HCT116 (cell line): ENCODE measurements around the gene BTN1A1. TPM values are rescaled to one million over a fixed set of nuclear protein-coding genes. Genes with fewer than 3 reads are reported as not detected.

Experiments
- ATAC-seq: fragments of 200-7000 bp; cut with Tn5 transposase; 2 replicates; pipeline ENCODE4 v1.9.1; 2020; ENCODE audit warnings: mild to moderate bottlenecking, moderate library complexity
- BruUV-seq: library from RNA; stranded (reverse); fragments of 400-500 nt; replicated peaks from 2 replicates; lab custom pipeline; 2021; lab: Mats Ljungman, UMichigan
- CTCF ChIA-PET: fragments of 300-600 bp; sonication (Branson Sonifier 250); formaldehyde crosslinking; loops from one replicate; lab custom pipeline; 2021; ENCODE audit warnings: antibody characterized with exemption; lab: Charles Lee
- POLR2A ChIA-PET: fragments of 300-600, 350-600 bp; sonication (Branson Sonifier 250); formaldehyde crosslinking; loops from one replicate; lab custom pipeline; 2021; ENCODE audit warnings: antibody characterized with exemption; lab: Charles Lee
- RAD21 ChIA-PET, 2 experiments: fragments of 300-600 bp; sonication (Branson Sonifier 250); formaldehyde crosslinking; loops; one replicate each; lab custom pipeline; 2023; ENCODE audit warnings: low total read pairs in 2 of 2; ENCODE audit not compliant: uncharacterized antibody in 2 of 2, unreplicated experiment in 2 of 2, low non-redundant PET in 1 of 2; lab: Charles Lee
- DNase-seq: peaks from one replicate; pipeline ENCODE4 v3.0.0-alpha.2; 2010; ENCODE audit warnings: low read depth, low spot score
- H2AFZ ChIP-seq: fragments of 200-600 bp; shearing (Covaris generic), sonication (generic); 2 replicates; pipeline ENCODE4 v1.6.1; 2017; ENCODE audit warnings: low read depth, mixed run types, mixed read lengths, antibody characterized with exemption, low read length; ENCODE audit not compliant: poor library complexity, severe bottlenecking
- H3K27ac ChIP-seq: 2 replicates; pipeline ENCODE4 v1.5.1; 2012; ENCODE audit warnings: low read depth, low read length
- H3K27me3 ChIP-seq: fragments of 200-600 bp; sonication (generic); 2 replicates; pipeline ENCODE4 v1.6.1; 2016; ENCODE audit warnings: mixed run types, low read length, mixed read lengths; ENCODE audit not compliant: insufficient read depth
- H3K36me3 ChIP-seq, 2 experiments: fragments of 200-500 bp in 1 of 2; fragments of 200-600 bp in 1 of 2; sonication (Bioruptor generic) in 1 of 2; sonication (generic) in 1 of 2; 2 replicates each; pipeline versions ENCODE4 v1.5.1 to v1.6.1; 2014 to 2016; ENCODE audit warnings: low read length in 2 of 2, inconsistent platforms in 1 of 2, mixed read lengths in 1 of 2, mixed run types in 1 of 2; ENCODE audit not compliant: insufficient read depth in 2 of 2, control insufficient read depth in 1 of 2
- H3K4me1 ChIP-seq, 2 experiments: fragments of 200-600 bp in 1 of 2; sonication (generic) in 1 of 2; 2 replicates each; pipeline versions ENCODE4 v1.5.1 to v1.6.1; 2012 to 2017; ENCODE audit warnings: low read length in 2 of 2, inconsistent platforms in 1 of 2, mild to moderate bottlenecking in 1 of 2, mixed read lengths in 1 of 2, mixed run types in 1 of 2, moderate library complexity in 1 of 2; ENCODE audit not compliant: insufficient read depth in 2 of 2, control insufficient read depth in 1 of 2
- H3K4me2 ChIP-seq: fragments of 200-600 bp; sonication (generic); 2 replicates; pipeline ENCODE4 v1.6.1; 2017; ENCODE audit warnings: mixed run types, low read length, mixed read lengths
- H3K4me3 ChIP-seq, 2 experiments: fragments of 200-600 bp in 1 of 2; sonication (generic) in 1 of 2; replicated peaks in 1 of 2; 2 replicates each; pipeline ENCODE4 v1.5.1; 2011 to 2016; ENCODE audit warnings: low read length in 2 of 2, control low read depth in 1 of 2, low read depth in 1 of 2, mild to moderate bottlenecking in 1 of 2, mixed read lengths in 1 of 2, mixed run types in 1 of 2
- H3K79me2 ChIP-seq: fragments of 200-600 bp; sonication (generic); 2 replicates; pipeline ENCODE4 v1.6.1; 2017; ENCODE audit warnings: mild to moderate bottlenecking, mixed run types, low read length, moderate library complexity, mixed read lengths; ENCODE audit not compliant: insufficient read depth
- H3K9ac ChIP-seq: fragments of 200-600 bp; sonication (generic); 2 replicates; pipeline ENCODE4 v1.6.1; 2016; ENCODE audit warnings: low read length, mixed read lengths
- H3K9me2 ChIP-seq: fragments of 200-600 bp; sonication (generic), shearing (Covaris generic); 2 replicates; pipeline ENCODE4 v1.6.1; 2017; ENCODE audit warnings: mixed run types, mild to moderate bottlenecking, moderate library complexity; ENCODE audit not compliant: insufficient read depth
- H3K9me3 ChIP-seq, 2 experiments: fragments of 200-500 bp in 1 of 2; fragments of 200-600 bp in 1 of 2; sonication (Bioruptor generic) in 1 of 2; sonication (generic) in 1 of 2; 2 replicates each; pipeline ENCODE4 v1.6.1; 2014 to 2017; ENCODE audit warnings: low read length in 2 of 2, mixed read lengths in 2 of 2, inconsistent platforms in 1 of 2, low read depth in 1 of 2, mild to moderate bottlenecking in 1 of 2, mixed run types in 1 of 2, moderate library complexity in 1 of 2; ENCODE audit not compliant: control insufficient read depth in 1 of 2, insufficient read depth in 1 of 2
- H4K20me1 ChIP-seq: fragments of 200-600 bp; sonication (generic), shearing (Covaris generic); 2 replicates; pipeline ENCODE4 v1.6.1; 2017; ENCODE audit warnings: mixed run types, mild to moderate bottlenecking, moderate library complexity; ENCODE audit not compliant: insufficient read depth
- CBX3 ChIP-seq: IDR thresholded peaks from 2 replicates; pipeline ENCODE4 v1.6.1; 2012; ENCODE audit warnings: low read depth
- EGR1 ChIP-seq: IDR thresholded peaks from 2 replicates; pipeline ENCODE4 v1.6.1; 2012; ENCODE audit warnings: low read depth
- EZH2phosphoT487 ChIP-seq: fragments of 200-600 bp; IDR thresholded peaks from 2 replicates; pipeline ENCODE4 v1.6.1; 2018; ENCODE audit warnings: antibody characterized with exemption, borderline replicate concordance
- POLR2A ChIP-seq: IDR thresholded peaks from 2 replicates; pipeline ENCODE4 v1.7.0; 2011; ENCODE audit warnings: borderline replicate concordance; ENCODE audit not compliant: insufficient read depth, insufficient read length; ENCODE audit errors: extremely low read depth
- POLR2AphosphoS5 ChIP-seq: IDR thresholded peaks from 2 replicates; pipeline ENCODE4 v1.6.1; 2011; ENCODE audit warnings: mild to moderate bottlenecking, low read depth, low read length, moderate library complexity
- SP1 ChIP-seq: IDR thresholded peaks from 2 replicates; pipeline ENCODE4 v1.6.1; 2012; ENCODE audit warnings: low read depth
- SRF ChIP-seq: IDR thresholded peaks from 2 replicates; pipeline ENCODE4 v1.6.1; 2012; ENCODE audit warnings: low read depth
- TCF7L2 ChIP-seq: IDR thresholded peaks from 2 replicates; pipeline ENCODE4 v1.7.0; 2011; ENCODE audit warnings: borderline replicate concordance, inconsistent platforms; ENCODE audit not compliant: insufficient read depth, insufficient read length; ENCODE audit errors: extremely low read depth
- YY1 ChIP-seq: IDR thresholded peaks from 2 replicates; pipeline ENCODE4 v1.6.1; 2011; ENCODE audit warnings: low read length, low read depth, moderate library complexity, mild to moderate bottlenecking; ENCODE audit not compliant: insufficient replicate concordance; ENCODE audit errors: extremely low read depth
- ZFX ChIP-seq: fragments of 450-650 bp; IDR thresholded peaks from 2 replicates; pipeline ENCODE4 v1.6.1; 2017
- ZNF274 ChIP-seq: fragments of 200-500 bp; sonication (Bioruptor generic); IDR thresholded peaks from 2 replicates; pipeline ENCODE4 v1.6.1; 2014; ENCODE audit warnings: mild to moderate bottlenecking, low read depth, low read length, inconsistent platforms
- intact Hi-C: fragments of 100-400 bp; cut with micrococcal nuclease; formaldehyde crosslinking; loops from 2 replicates; pipeline ENCODE4 v1.10.0; 2022
- total RNA-seq: library from RNA; stranded (reverse); gene quantifications from one replicate; pipeline ENCODE4 v1.2.1, GENCODE V29; 2021; ENCODE audit not compliant: unreplicated experiment
- TF ChIP-seq, protein P1 (sequence below): IDR thresholded peaks from 2 replicates; pipeline ENCODE4 v1.6.1; 2012
- TF ChIP-seq, protein P2 (sequence below): IDR thresholded peaks from 2 replicates; pipeline ENCODE4 v1.6.1; 2012
- TF ChIP-seq, protein P3 (sequence below): IDR thresholded peaks from 2 replicates; pipeline ENCODE4 v1.6.1; 2011; ENCODE audit warnings: mild to moderate bottlenecking, low read length, moderate library complexity; ENCODE audit not compliant: insufficient replicate concordance; ENCODE audit errors: extremely low read depth

BTN1A1 gene
- total RNA-seq, 1 experiment from 2014 or later, result 0.32 TPM

DNA sequence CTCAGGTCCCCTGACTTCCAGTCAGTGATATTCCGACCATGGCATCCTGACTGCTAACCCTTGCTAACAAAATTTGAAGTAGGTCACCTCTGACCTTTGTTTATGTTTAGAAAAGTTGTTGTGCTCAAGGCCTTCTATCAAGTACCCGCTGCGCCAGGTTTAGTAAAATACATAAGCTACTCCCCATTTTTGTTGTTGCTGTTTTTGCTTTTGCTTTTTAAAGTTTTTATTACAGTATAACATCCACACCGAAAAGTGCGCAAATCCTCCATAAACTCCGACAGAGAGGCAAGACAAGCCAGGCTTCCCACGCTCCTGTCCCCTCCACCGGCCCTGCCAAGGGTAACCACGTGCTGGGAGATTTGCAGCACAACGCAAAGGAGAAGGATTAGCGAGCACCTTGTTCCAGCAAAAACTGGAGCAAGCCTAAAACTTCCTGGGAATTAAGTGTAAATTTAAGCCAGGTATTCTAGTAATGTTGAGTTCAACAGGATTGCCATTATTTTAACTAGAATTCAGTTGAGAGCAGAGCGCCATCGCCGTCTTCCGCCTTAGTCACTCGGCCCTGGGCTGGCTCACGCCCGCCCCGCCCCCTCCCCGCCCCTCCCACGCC is 20.2 kb downstream of the BTN1A1 start:
- BruUV-seq, result TSS peak; percentile 99
- ChIA-PET POLR2A (no interaction called here), CTCF (interaction anchor here (1.4 kb wide), 1 partner anchor 13 kb away, joined by 3 read pairs; no protein-coding TSS in a partner anchor)

DNA sequence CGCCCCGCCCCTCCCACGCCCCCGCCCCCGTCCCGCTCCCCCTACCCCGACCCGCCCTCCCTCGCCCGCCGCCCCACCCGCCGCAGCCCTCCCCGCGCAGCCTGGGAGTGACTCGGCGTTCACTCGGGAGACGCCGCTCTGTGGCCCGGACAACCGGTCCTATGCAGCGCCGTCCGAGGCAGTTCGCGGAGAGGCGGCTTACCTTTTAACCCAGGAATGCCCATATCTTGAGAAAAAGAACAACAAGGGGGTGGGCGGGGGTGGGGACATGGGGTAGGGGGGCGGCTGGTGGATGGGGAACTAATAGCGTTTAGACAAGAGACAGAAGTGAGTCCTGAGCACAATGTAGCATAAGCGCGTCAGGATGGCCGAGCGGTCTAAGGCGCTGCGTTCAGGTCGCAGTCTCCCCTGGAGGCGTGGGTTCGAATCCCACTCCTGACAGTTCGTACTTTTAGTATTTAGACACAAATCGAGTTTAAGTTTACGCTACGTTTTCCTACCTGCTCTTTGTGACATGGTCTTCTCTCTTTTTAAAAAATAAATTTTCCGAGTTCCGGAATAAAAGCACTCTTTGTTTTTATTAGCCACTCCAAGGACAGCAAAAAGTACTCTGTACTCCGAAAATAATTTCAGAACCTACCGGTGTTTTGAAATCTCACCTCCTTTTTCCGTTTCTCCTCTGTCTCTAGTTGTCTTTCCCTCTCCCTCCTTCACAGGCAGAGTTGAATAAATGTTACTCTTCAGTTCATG is 20.9 kb downstream of the BTN1A1 start:
- H3K79me2 ChIP-seq, result no peaks in the 10 kb centered on the region
- peak overlapping the region; percentile 38 for H2AFZ ChIP-seq
- RAD21 ChIA-PET, result no interaction called here
- TF ChIP-seq, protein P1, sequence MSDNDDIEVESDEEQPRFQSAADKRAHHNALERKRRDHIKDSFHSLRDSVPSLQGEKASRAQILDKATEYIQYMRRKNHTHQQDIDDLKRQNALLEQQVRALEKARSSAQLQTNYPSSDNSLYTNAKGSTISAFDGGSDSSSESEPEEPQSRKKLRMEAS, result no peak
- peak; percentile 55 for TF ChIP-seq POLR2AphosphoS5
- TF ChIP-seq, protein P2, sequence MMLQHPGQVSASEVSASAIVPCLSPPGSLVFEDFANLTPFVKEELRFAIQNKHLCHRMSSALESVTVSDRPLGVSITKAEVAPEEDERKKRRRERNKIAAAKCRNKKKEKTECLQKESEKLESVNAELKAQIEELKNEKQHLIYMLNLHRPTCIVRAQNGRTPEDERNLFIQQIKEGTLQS, result peak; percentile 97
- no peak for TF ChIP-seq ZFX
- TF ChIP-seq SRF, result no peak
- peak; percentile 27; the same call in 1 of the 2 replicates for TF ChIP-seq CBX3
- no peak for TF ChIP-seq EZH2phosphoT487
- peak; percentile 33 for TF ChIP-seq YY1
- TF ChIP-seq POLR2A, result no peak
- no peak for TF ChIP-seq TCF7L2
- 0 out of 2 replicates have a peak, but pooled peaks have one; percentile 41 for TF ChIP-seq EGR1
- TF ChIP-seq, protein P3, sequence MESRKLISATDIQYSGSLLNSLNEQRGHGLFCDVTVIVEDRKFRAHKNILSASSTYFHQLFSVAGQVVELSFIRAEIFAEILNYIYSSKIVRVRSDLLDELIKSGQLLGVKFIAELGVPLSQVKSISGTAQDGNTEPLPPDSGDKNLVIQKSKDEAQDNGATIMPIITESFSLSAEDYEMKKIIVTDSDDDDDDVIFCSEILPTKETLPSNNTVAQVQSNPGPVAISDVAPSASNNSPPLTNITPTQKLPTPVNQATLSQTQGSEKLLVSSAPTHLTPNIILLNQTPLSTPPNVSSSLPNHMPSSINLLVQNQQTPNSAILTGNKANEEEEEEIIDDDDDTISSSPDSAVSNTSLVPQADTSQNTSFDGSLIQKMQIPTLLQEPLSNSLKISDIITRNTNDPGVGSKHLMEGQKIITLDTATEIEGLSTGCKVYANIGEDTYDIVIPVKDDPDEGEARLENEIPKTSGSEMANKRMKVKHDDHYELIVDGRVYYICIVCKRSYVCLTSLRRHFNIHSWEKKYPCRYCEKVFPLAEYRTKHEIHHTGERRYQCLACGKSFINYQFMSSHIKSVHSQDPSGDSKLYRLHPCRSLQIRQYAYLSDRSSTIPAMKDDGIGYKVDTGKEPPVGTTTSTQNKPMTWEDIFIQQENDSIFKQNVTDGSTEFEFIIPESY, result no peak
- no peak; the same call in 1 of the 2 replicates for TF ChIP-seq SP1
- TF ChIP-seq, all 23 proteins: peak for 5
- peak overlapping the region in 1 of 2 experiments; percentile 26; a peak in 2 of 4 replicates for H3K4me3 ChIP-seq
- POLR2A ChIA-PET, result no interaction called here
- peaks cover 8 to 23% of the 10 kb centered on the region in 2 experiments; a peak in 3 of 4 replicates for H3K4me1 ChIP-seq
- H4K20me1 ChIP-seq, result no peaks in the 10 kb centered on the region
- DNase-seq, result peak; percentile 63
- no peaks in the 10 kb centered on the region for H3K27me3 ChIP-seq
- H3K9me2 ChIP-seq, result no peaks in the 10 kb centered on the region
- intact Hi-C loops, result no loop called here
- H3K9ac ChIP-seq, result no peak overlapping the region
- BruUV-seq, result no TSS peak
- peak; percentile 91 for ATAC-seq
- no peaks in the 10 kb centered on the region for H3K9me3 ChIP-seq
- no peaks in the 10 kb centered on the region for H3K36me3 ChIP-seq
- H3K4me2 ChIP-seq, result peak overlapping the region; percentile 38; the same call in 1 of the 2 replicates
- H3K27ac ChIP-seq, result no peak overlapping the region
- CTCF ChIA-PET, result no interaction called here

More for the DNA sequence above, 20.2 kb downstream of the BTN1A1 start:
- H3K4me3 ChIP-seq, result peak overlapping the region; percentile 22 to 37
- H3K4me2 ChIP-seq, result peak overlapping the region; percentile 74
- H2AFZ ChIP-seq, result peak overlapping the region; percentile 78
- H3K27ac ChIP-seq, result peak overlapping the region; percentile 57
- RAD21 ChIA-PET, result no interaction called here
- peaks cover 8 to 23% of the 10 kb centered on the region in 2 experiments; a peak in 3 of 4 replicates for H3K4me1 ChIP-seq
- no peaks in the 10 kb centered on the region for H3K36me3 ChIP-seq
- H3K79me2 ChIP-seq, result no peaks in the 10 kb centered on the region
- H3K9me3 ChIP-seq, result no peaks in the 10 kb centered on the region
- ATAC-seq, result peak; percentile 59
- DNase-seq, result no peak
- TF ChIP-seq ZNF274 (no peak), POLR2A (peak; percentile 70), POLR2AphosphoS5 (peak; percentile 65; the same call in 1 of the 2 replicates), ZFX (peak; percentile 31; the same call in 1 of the 2 replicates)
- TF ChIP-seq, protein P1, result peak; percentile 89
- H3K9ac ChIP-seq, result peak overlapping the region; percentile 66
- intact Hi-C loops, result no loop called here
- H3K9me2 ChIP-seq, result no peaks in the 10 kb centered on the region
- H4K20me1 ChIP-seq, result no peaks in the 10 kb centered on the region
- no peaks in the 10 kb centered on the region for H3K27me3 ChIP-seq
